Measurements from ENCODE around the gene RAP1A.

GRCh38 chr1:111602302-111602701 is 17.3 kb upstream of the RAP1A start:
- TF ChIP-seq CTCF (conservative IDR thresholded peaks at IDR 0.05; ENCODE audit: low read depth, low read length) (no peak), EZH2phosphoT487 (IDR thresholded peaks at IDR 0.05; ENCODE audit: borderline replicate concordance, low read length) (no peak)

Measured in PC-3 (cell line).